ENCODE data around the gene ADAMTS16.

The ADAMTS16 gene

GRCh38 chr5:5189051-5189430, 48.9 kb downstream of the ADAMTS16 start:
- DNase-seq: no peak

DNA sequence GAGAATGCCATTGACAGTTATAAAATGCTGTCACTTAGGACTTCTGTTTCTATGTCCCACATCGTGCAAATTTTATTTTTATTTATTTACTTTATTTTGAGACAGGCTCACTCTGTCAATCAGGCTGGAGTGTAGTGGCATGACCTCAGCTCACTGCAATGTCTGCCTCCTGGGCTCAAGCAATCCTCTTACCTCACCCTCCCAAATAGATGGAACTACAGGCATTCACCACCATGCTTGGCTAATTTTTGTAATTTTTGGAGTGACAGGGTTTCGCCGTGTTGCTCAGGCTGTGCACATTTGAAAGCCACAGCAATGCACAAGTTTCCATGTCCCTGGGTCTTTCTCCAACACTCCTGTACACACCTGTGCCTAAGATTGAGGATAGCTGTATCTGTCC, 51.8 kb downstream of the ADAMTS16 start:
- DNase-seq: no peak

DNA sequence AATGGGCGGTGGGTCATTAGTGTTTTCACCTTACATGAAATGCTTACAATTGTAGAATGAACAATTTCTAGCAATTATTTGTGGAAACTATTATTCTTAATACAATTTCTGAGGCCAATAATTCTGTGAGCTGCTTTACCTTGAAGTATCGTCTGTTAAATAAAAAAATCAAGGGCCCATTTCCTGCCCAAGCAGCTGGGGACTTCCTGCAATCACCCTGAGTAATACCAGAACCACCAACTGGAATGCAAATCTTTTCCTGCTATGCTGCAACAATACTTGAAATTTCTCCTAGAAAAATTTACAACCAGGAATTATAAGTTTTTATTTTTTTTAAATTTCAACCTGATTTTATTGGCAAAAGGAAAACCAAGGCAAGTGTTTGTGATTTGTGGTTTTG, 52.6 kb downstream of the ADAMTS16 start:
- no peak for DNase-seq

- DNase-seq: no peak
Measured at GRCh38 chr5:5195128-5195918, 55.2 kb downstream of the ADAMTS16 start.

- no peak for DNase-seq
Measured at GRCh38 chr5:5198135-5198534, 58.0 kb downstream of the ADAMTS16 start.

DNA sequence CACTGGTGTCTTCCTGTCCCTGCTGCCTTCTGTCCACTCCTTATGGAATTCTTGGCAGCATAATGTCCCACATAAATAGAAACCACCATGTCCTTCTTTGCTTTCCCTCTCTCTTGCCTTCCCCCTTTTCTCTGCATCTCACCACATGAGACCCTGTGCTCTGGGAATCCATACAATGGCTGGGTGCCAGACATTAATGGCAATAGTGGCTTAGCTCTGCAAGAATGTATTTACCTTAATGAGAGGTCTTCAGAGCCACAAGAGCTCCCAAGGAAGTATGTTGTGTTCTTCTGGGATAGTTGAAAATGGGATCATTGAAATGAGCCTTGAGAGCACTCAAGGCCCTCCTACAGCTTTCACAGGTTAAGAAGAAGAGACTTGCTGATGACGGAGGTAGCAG, 58.7 kb downstream of the ADAMTS16 start:
- DNase-seq: no peak

DNA sequence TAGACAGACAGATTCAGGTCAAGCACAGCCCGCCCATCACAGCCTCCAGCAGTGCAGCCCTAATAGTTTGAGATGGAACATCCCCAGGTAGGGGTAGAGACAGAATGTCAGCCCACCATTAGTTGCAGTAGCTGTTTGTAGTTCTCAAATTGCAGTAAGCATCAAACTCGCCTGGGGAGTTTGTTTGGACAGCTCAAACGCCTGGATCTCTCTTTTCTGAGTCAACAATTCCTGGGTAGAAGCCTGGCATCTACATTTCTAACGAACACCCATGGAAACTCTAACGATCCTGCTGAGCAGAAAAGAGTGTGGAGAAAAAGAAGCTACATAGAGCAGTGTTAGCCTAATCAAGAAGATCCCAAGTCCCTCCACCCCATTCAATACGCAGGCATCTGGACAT, 59.4 kb downstream of the ADAMTS16 start:
- DNase-seq: no peak

DNA sequence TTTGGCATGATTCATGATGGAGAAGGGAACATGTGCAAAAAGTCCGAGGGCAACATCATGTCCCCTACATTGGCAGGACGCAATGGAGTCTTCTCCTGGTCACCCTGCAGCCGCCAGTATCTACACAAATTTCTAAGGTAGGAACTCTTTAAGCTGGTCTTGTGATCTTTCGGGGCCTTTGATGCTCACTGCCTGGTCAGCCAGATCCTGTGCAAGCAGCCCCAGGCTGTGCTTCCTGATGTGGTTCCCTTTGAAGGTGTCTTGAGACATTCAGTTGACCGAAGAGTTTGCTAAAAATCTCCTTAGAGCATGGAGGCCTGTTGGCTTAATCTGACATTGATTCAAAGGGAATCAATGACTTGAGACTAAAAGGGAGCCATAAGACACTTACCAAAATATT, 60.0 kb downstream of the ADAMTS16 start:
- no peak for DNase-seq

- no peak for DNase-seq
Measured at GRCh38 chr5:5202321-5202720, 62.2 kb downstream of the ADAMTS16 start.

DNA sequence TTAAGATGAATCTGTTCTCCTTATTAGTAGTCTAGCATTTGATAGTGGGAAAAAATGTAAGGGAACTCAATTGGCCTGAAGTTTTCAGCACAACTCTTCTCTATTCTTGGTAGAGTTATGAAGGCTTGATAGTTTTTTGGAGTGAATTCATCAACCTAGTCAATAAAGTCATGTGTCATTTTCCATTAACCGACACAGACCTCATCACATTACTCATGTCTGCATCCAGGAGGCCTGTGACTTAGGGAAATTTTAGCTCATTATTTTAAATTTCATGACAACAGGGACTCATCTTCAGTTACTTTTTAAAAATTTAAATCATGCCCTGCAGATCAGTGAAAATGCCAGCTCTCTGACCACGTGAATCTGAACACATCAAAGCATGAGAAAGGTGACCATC, 63.3 kb downstream of the ADAMTS16 start:
- DNase-seq: no peak

DNA sequence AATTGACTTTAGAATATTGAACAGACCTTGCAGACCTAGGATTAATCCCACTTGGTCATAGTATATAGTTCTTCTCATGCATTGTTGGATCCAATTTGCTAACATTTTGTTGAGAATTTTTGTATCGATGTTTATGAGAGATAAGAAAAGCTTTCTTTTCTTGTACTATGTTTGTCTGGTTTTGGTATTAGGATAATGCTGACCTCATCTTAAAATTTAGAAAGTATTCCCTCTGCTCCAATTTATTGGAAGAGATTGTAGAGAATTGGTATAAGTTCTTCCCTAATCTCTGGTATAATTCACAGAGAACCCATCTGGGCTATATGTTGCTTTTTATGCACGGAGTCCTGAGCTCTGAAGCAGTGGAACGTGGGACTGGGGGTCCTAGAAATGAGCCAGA, 67.7 kb downstream of the ADAMTS16 start:
- no peak for DNase-seq

- DNase-seq: no peak
Measured at GRCh38 chr5:5209089-5209488, 69.0 kb downstream of the ADAMTS16 start.

- no peak for DNase-seq
Measured at GRCh38 chr5:5209510-5210286, 69.6 kb downstream of the ADAMTS16 start.

GRCh38 chr5:5217371-5217770, 77.2 kb downstream of the ADAMTS16 start:
- DNase-seq: no peak

DNA sequence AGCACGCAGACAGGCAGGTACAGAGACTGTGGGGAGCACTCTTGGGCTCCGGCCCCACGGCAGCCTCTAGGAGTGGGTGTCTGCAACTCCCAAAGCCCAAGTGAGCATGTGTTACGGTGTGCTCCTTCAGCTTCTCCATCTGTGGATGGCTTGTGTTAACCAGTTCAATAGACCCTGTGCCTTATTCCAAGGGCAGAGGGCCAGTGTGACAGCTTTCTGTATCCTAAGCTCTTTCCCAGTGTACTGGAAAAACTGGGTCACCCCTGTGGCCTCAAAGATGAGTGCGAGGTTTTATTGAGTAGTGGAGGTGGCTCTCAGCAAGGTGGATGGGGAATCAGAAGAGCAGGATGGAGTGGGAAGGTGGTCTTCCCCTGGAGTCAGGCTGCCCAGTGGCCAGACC, 78.3 kb downstream of the ADAMTS16 start:
- no peak for DNase-seq

GRCh38 chr5:5219541-5219940, 79.4 kb downstream of the ADAMTS16 start:
- DNase-seq: no peak

- no peak for DNase-seq
Measured at GRCh38 chr5:5220901-5221631, 80.9 kb downstream of the ADAMTS16 start.

DNA sequence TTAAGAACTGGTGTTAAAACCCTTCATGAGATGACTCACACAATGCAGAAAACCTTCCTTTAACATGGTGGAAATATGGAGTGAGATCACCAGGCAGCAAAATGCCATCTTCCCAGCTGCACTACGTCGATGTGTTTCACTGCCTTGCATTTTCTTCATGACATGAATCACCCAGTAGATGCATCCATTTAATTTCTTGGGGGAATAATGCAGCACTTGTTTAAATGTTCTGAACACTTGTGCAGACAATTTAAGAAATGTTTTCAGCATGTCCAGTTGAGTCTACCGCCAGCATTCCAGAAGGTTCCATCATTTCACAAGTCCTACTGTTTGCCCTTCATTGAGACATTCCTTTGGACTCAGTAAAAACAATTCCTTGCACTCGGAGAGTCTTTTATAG, 81.6 kb downstream of the ADAMTS16 start:
- no peak for DNase-seq

- DNase-seq: no peak
Measured at GRCh38 chr5:5231576-5231975, 91.4 kb downstream of the ADAMTS16 start.

- no peak for DNase-seq
Measured at GRCh38 chr5:5234912-5235311, 94.8 kb downstream of the ADAMTS16 start.

DNA sequence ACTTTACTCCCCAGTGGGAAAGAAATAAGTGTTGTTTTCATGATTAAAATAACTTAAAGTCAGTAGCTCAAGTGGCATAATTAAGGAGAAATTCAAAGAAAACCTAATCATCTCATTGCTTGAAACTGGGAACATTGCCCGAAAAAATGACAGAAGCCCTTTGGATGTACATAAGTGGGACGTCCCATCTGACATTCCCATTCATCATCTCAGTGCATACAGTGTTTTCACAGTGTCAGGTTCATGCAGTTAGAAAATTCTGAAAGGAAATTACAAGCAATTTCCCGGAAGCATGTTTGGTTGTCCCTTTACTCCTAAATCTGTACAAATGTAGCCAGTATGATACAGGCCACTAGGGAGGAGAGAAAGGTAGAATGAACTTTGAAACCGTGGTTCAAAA, 95.6 kb downstream of the ADAMTS16 start:
- no peak for DNase-seq

DNA sequence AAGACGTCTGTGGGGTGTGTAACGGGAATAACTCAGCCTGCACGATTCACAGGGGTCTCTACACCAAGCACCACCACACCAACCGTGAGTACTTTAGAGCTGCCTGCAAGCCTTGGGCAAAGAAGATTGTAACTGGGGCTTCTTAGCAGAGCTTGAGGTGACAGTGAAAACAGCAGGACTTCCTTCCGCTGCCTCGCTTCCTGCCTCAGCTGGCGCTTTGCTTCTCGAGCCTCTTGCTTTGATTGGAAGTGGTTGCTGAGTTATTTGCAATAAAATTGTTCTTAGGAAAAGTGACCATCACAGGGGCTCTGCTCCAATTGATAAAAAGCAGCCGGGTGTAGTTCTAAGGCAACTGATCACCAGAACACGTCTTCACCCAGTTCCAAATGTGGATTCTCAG, 99.1 kb downstream of the ADAMTS16 start:
- no peak for DNase-seq

DNA sequence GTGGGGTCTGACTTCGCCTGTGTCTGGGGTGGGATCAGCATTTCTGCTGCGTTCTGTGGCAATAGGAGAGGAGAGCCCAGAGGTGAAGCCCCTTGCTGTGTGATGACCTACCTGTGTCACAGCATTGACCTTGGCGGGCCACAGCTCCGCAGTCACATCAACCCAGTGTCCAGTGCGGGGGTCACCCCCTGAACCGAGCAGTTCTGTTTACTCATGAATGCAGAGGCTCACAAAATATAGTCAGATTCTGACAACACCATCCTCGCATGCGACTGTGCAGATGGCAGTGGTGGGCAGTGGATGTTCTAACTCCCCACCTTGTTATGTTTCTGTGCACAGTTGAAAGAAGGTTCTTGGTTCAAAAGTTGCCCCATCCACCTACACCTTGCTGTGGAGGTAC, 100.1 kb downstream of the ADAMTS16 start:
- DNase-seq: no peak

GRCh38 chr5:5242056-5242455, 101.9 kb downstream of the ADAMTS16 start:
- no peak for DNase-seq

All from effector CD8-positive, alpha-beta T cell (primary cell).